ENCODE measurements around the gene WWOX.

- TF ChIP-seq CTCF (conservative IDR thresholded peaks at IDR 0.05; ENCODE audit: low read depth, low read length): no peak
- TF ChIP-seq EZH2phosphoT487 (IDR thresholded peaks at IDR 0.05; ENCODE audit: borderline replicate concordance, low read length): no peak
These were observed 3.4 kb downstream of the WWOX start for GRCh38 chr16:78102865-78103264.
